Spleen (tissue), 11 donors: ENCODE results near the gene TANGO6. TPM values are rescaled to one million over a fixed set of nuclear protein-coding genes. Genes with fewer than 3 reads are reported as not detected.

Experiments
- DNase-seq: peaks from one replicate; pipeline ENCODE4 v3.0.0-alpha.2; 2020
- H3K27ac ChIP-seq, 8 donors: fragments of 200-600 bp; sonication (generic) in 7 of 8; 1 replicate in 4 of 8; 2 replicates in 4 of 8; pipeline versions ENCODE4 v1.5.0 to v1.8.0; 2016 to 2021; ENCODE audit warnings: inconsistent platforms in 4 of 8, mild to moderate bottlenecking in 4 of 8, moderate library complexity in 1 of 8
- H3K27me3 ChIP-seq, 7 donors: fragments of 200-600 bp; sonication (generic) in 6 of 7; replicated peaks in 1 of 7; 1 replicate in 4 of 7; 2 replicates in 3 of 7; pipeline versions ENCODE4 v1.5.0 to v1.8.0; 2016 to 2021; ENCODE audit warnings: inconsistent platforms in 3 of 7, mild to moderate bottlenecking in 1 of 7
- H3K36me3 ChIP-seq, 6 donors: fragments of 200-600 bp; sonication (generic) in 5 of 6; 1 replicate in 4 of 6; 2 replicates in 2 of 6; pipeline versions ENCODE4 v1.5.0 to v1.8.0; 2016 to 2021; ENCODE audit warnings: inconsistent platforms in 2 of 6
- H3K4me1 ChIP-seq, 6 donors: fragments of 200-600 bp; sonication (generic) in 5 of 6; 1 replicate in 3 of 6; 2 replicates in 3 of 6; pipeline versions ENCODE4 v1.5.0 to v1.8.0; 2016 to 2021; ENCODE audit warnings: inconsistent platforms in 3 of 6
- H3K4me3 ChIP-seq, 8 donors: fragments of 200-600 bp; sonication (generic) in 7 of 8; 1 replicate in 4 of 8; 2 replicates in 4 of 8; pipeline versions ENCODE4 v1.5.0 to v1.8.0; 2016 to 2021; ENCODE audit warnings: inconsistent platforms in 4 of 8, mild to moderate bottlenecking in 4 of 8, moderate library complexity in 2 of 8
- H3K9me3 ChIP-seq, 8 donors: fragments of 200-600 bp; sonication (generic) in 7 of 8; 1 replicate in 4 of 8; 2 replicates in 4 of 8; pipeline versions ENCODE4 v1.5.0 to v1.8.0; 2016 to 2021; ENCODE audit warnings: inconsistent platforms in 4 of 8
- CTCF ChIP-seq, 11 experiments: fragments of 200-600 bp in 7 of 11; fragments of 450-650 bp in 4 of 11; sonication (generic) in 4 of 11; IDR thresholded peaks in 8 of 11; conservative IDR thresholded peaks in 3 of 11; 1 replicate in 7 of 11; 2 replicates in 4 of 11; pipeline versions ENCODE4 v1.4.0 to v1.8.0; 2016 to 2021; ENCODE audit warnings: antibody characterized with exemption in 11 of 11, inconsistent platforms in 4 of 11, mild to moderate bottlenecking in 1 of 11
- POLR2A ChIP-seq, 3 donors: fragments of 450-650 bp; IDR thresholded peaks; one replicate each; pipeline ENCODE4 v1.5.1; 2017; ENCODE audit warnings: antibody characterized with exemption in 3 of 3, mild to moderate bottlenecking in 1 of 3
- POLR2AphosphoS5 ChIP-seq, 3 donors: sonication (generic); formaldehyde crosslinking; IDR thresholded peaks; one replicate each; pipeline ENCODE4 v1.5.1; 2017; ENCODE audit warnings: antibody characterized with exemption in 3 of 3
- WGBS, 5 donors: extraction: QIAGEN DNeasy Blood & Tissue Kit in 3 of 5; methylation state at CpG; one replicate each; pipeline versions ENCODE4 v1.1.5 to v1.1.7; 2013 to 2018; 5-methylcytosine and 5-hydroxymethylcytosine counted together
- intact Hi-C: fragments of 100-400 bp; cut with DNase I; formaldehyde crosslinking; loops from one replicate; pipeline ENCODE4 v1.15.0; 2023; ENCODE audit warnings: low total_unique reads
- polyA plus RNA-seq, 3 donors: library from polyadenylated mRNA; stranded (reverse); fragments of 200-250 nt; gene quantifications; one replicate each; pipeline ENCODE4 v1.2.1, GENCODE V29; 2013
- total RNA-seq, 7 donors: library from RNA; depleted of rRNA in 3 of 7; stranded (reverse); fragments of >200 nt in 3 of 7; fragmentation: NEBNext Ultra II Directional in 4 of 7; extraction: Animal tissue kit (Norgen Biotek cat#: 25700) in 4 of 7; gene quantifications; one replicate each; pipeline versions ENCODE4 v1.1.0 to v1.2.1, GENCODE V29; 2016 to 2021
- donor health status: healthy with polysubstance abuse.
- donor health status: DM: no; HTN: no; CAD: no; lungs with moderate emphysema.
- donor health status: DM: no; HTN: no; CAD: no.
- donor health status: Bipolar disorder and iron deficiency.
- donor health status: healthy.
- donor health status: DM: no; HTN: no; CAD: no.
- donor health status: DM: yes; HTN: yes; CAD: no.

The TANGO6 gene
- total and polyA plus RNA-seq, 10 donors: 1.9 to 35.2 (median 23.0) TPM

- no peak overlapping the region for H3K27ac ChIP-seq
- no peak overlapping the region for H3K4me3 ChIP-seq
- WGBS, 5 donors: 88 to 96% (median 92%) methylated on average over 2 of the region's 2 CpGs
- H3K4me1 ChIP-seq: no peaks in the 10 kb centered on the region
- H3K27me3 ChIP-seq: no peaks in the 10 kb centered on the region
- intact Hi-C loops: no loop called here
- no peak for DNase-seq
- H3K9me3 ChIP-seq: no peaks in the 10 kb centered on the region
- TF ChIP-seq POLR2AphosphoS5 (IDR thresholded peaks at IDR 0.05) (no peak), CTCF (IDR thresholded peaks at IDR 0.05 in 8 of 11, conservative IDR thresholded peaks at IDR 0.05 in 3 of 11) (no peak), POLR2A (IDR thresholded peaks at IDR 0.05) (no peak)
- H3K36me3 ChIP-seq: peaks cover 0 to 86% (median 13%) of the 10 kb centered on the region in 6 donors
Observed at GRCh38 chr16:68981971-68982370, 138.6 kb downstream of the TANGO6 start.

- 78 to 90% (median 88%) methylated on average over 1 of the region's 1 CpG for WGBS, 5 donors
- Histone ChIP-seq H3K27me3 (no peaks in the 10 kb centered on the region), H3K9me3 (no peaks in the 10 kb centered on the region), H3K27ac (no peak overlapping the region), H3K4me3 (no peak overlapping the region), H3K36me3 (peaks cover 0 to 61% (median 11%) of the 10 kb centered on the region in 6 donors), H3K4me1 (no peaks in the 10 kb centered on the region)
- intact Hi-C loops: no loop called here
- TF ChIP-seq POLR2AphosphoS5 (IDR thresholded peaks at IDR 0.05) (no peak), POLR2A (IDR thresholded peaks at IDR 0.05) (no peak), CTCF (IDR thresholded peaks at IDR 0.05 in 8 of 11, conservative IDR thresholded peaks at IDR 0.05 in 3 of 11) (no peak)
- no peak for DNase-seq
Observed at GRCh38 chr16:68984467-68984866, 141.1 kb downstream of the TANGO6 start.

GRCh38 chr16:68985268-68985667, 141.9 kb downstream of the TANGO6 start:
- no peak overlapping the region for H3K4me3 ChIP-seq
- H3K9me3 ChIP-seq: no peaks in the 10 kb centered on the region
- no peaks in the 10 kb centered on the region for H3K27me3 ChIP-seq
- intact Hi-C loops: no loop called here
- H3K36me3 ChIP-seq: peaks cover 0 to 53% (median 6%) of the 10 kb centered on the region in 6 donors
- DNase-seq: no peak
- WGBS, 5 donors: 90 to 98% (median 96%) methylated on average over 5 of the region's 5 CpGs
- no peak overlapping the region for H3K27ac ChIP-seq
- H3K4me1 ChIP-seq: no peaks in the 10 kb centered on the region
- no peak for TF ChIP-seq CTCF (IDR thresholded peaks at IDR 0.05 in 8 of 11, conservative IDR thresholded peaks at IDR 0.05 in 3 of 11)
- no peak for TF ChIP-seq POLR2AphosphoS5 (IDR thresholded peaks at IDR 0.05)
- no peak for TF ChIP-seq POLR2A (IDR thresholded peaks at IDR 0.05)

DNA sequence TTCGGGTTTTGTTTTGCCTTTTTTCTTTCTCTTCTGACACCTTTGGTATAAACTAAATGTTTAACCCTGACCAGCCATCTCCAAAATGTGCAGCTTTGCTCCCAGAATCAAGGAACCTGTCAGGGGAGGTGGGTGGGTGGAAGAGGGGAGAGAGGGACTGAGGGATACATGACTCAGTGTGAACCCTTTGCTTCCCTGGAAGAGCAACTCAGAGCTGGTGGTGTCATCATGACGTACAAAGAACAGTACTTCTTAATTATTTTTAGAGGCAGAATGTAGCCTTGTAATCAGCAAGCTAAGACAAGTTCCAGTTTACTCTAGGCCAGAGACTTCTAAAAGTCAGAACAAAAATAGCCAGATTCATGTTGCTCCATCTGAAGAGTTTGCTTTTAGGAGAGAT, 142.5 kb downstream of the TANGO6 start:
- Histone ChIP-seq H3K9me3 (no peaks in the 10 kb centered on the region), H3K27me3 (no peaks in the 10 kb centered on the region), H3K4me1 (no peaks in the 10 kb centered on the region), H3K27ac (no peak overlapping the region), H3K4me3 (no peak overlapping the region), H3K36me3 (peaks cover 0 to 47% (median 6%) of the 10 kb centered on the region in 6 donors)
- DNase-seq: no peak
- 92 to 100% (median 94%) methylated on average over 2 of the region's 2 CpGs for WGBS, 5 donors
- intact Hi-C loops: no loop called here
- TF ChIP-seq CTCF (IDR thresholded peaks at IDR 0.05 in 8 of 11, conservative IDR thresholded peaks at IDR 0.05 in 3 of 11) (no peak), POLR2A (IDR thresholded peaks at IDR 0.05) (no peak), POLR2AphosphoS5 (IDR thresholded peaks at IDR 0.05) (no peak)
